ENCODE results near the gene SLC20A1.

SLC20A1 gene

DNA sequence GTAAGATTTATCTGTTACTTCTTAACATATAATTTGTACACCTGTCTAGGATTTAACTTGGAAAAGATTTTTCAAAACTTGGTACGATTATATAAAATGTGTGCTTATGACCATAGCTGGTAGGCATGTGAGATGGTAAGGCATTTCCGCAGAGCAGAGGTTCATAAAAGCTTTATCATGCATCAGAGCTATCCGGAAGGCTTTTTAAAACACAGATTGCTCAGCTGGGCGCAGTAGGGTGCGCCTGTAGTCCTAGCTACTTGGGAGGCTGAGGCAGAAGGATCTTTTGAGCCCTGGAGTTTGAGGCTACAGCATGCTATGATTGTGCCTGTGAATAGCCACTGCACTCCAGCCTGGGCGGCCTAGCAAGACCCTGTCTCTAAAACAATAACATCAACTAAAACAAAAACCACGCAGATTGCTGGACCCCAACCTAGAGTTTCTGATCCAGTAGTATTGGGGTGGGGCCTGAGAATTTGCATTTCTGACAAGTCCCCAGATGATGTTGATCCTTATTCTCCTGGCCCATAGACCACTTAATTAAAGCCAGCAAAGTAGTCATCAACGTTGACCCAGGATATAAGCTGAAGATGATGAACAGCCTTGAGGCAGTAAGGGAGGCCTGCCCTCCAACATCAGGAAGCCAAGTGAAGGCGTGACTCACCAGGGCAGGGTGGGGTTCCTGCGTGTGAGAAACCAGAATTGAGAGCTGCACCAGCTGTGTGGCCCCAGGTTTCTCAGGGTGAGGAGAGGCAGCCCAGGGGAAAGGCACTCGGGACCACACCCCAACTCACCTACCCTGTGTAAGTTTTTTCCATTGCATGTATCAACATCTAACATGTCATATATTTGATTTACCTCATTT is 21.6 kb upstream of the SLC20A1 start:
- H3K4me3 ChIP-seq (ENCODE audit: low read depth, low read length) = no peak overlapping the region

DNA sequence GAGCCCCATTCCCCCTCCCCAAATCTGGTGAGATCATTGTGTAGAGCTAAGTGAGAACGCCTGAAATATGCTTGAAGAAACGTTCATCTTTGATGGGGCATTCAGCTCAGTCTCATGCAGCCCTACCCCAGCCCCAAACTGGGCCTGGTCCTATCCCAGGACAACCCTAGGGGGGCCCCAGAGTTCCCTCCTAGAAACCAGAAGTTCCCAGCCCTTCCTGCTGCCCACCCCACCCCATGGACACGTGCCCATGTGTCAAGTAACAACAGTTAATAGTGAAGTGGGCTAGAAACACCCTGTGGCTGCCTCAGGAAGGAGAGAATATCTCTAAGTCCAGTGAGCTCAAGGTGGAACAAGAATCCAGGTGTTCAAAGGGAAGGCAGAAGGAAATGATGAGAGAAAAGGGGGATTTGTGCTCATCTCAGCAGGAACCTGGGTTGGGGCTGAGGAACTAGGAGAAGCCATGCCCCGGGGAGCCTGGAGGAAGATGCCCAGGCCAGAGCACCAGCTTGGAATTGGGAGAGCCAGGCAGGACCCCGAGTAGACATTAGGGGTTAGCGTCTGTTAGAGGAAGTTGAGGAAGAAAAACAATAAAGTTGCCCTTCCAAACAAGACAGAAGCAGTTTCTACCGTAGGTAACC is 20.1 kb upstream of the SLC20A1 start:
- no peak overlapping the region for H3K4me3 ChIP-seq (ENCODE audit: low read depth, low read length)

GRCh38 chr2:112626604-112627059 is 19.1 kb upstream of the SLC20A1 start:
- no peak overlapping the region for H3K4me3 ChIP-seq (ENCODE audit: low read depth, low read length)

DNA sequence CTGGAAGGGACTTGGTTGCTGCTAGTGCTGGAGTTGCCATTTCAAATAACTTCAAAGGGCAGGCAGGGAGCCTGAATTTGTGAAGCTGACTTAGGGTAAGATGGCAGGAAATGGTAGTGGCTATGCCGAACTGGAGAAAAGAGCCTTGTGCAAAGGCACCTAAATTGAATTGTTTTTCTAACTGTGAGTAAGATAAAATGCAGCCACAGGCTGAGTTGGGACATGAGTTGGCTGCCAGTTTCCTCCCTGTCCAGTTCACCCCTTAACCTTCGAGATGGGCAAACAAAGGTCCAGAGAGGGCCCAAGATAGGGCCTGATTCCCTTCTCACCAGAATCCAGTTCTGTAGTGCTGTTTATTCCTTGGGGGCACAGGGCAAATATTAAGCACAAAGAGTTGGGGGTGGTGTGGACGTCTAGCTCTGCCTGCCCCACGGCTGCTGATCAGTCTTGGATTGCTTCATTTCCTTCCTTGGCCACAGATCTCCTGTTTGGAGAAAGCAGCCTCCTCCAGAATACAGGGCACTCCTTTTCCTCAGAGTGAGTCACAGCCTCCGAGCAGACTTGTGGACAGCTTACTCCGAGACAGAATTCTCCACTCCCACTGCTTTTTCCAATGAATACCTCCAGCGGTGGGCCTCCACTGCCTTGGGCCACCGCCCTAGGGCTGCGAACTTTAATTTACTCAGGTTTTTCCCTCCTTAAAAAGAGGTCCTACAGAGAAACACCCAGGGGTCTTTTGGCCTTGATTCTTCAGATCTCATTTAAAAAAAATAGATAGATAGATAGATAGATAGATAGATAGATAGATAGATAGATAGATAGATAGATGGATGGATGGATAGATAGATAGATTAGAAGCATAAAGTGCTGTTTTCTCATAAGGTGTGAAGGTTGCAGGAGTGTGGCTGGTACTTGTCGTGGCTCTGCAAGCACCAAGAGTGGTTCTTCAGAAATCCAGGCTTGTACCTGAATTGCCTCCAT is 18.4 kb upstream of the SLC20A1 start:
- no peak overlapping the region for H3K4me3 ChIP-seq (ENCODE audit: low read depth, low read length)

GRCh38 chr2:112629224-112629623 is 16.5 kb upstream of the SLC20A1 start:
- H3K4me3 ChIP-seq (ENCODE audit: low read depth, low read length) = no peak overlapping the region

DNA sequence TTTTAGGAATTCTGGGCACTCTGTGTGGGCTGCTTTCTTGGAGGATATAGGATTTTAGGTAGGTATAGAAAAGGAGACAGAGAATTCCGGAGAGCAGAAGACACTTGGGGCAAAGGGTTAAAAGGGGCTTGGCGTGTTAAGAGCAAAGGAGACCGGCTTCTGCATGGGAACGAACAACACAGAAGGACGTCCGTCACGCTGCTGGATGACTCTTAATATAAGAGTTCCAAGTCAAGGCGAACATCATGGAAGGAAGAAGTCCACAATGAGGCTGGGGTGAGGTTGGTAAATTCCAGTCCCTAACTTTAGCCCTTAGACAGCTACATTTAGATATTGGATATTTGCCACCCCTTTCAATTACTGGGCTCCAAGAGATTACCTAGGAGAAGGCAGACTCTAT is 15.9 kb upstream of the SLC20A1 start:
- H3K4me3 ChIP-seq (ENCODE audit: low read depth, low read length) = no peak overlapping the region

DNA sequence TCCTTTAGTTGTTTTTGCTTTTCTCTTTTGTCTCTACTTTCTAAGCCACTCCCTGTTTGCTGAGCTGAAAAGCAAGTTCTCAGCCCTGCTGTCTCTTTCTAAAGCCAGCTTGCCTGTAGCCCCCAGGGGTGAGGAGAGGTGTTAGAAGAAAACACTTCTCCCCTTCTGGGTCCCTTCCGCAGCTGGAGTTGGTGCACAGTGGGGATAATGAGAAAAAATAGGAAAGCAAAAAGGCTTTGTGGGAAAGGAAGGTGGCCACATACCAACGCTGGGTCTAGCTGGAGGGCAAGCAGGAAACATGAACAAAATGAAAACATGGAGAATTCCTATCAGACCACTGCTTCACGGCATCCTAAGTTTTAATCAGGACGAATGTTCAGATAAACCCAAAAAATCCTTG is 15.5 kb upstream of the SLC20A1 start:
- no peak overlapping the region for H3K4me3 ChIP-seq (ENCODE audit: low read depth, low read length)

- no peak overlapping the region for H3K4me3 ChIP-seq (ENCODE audit: low read depth, low read length)
Measured at GRCh38 chr2:112633708-112634107, 12.0 kb upstream of the SLC20A1 start.

DNA sequence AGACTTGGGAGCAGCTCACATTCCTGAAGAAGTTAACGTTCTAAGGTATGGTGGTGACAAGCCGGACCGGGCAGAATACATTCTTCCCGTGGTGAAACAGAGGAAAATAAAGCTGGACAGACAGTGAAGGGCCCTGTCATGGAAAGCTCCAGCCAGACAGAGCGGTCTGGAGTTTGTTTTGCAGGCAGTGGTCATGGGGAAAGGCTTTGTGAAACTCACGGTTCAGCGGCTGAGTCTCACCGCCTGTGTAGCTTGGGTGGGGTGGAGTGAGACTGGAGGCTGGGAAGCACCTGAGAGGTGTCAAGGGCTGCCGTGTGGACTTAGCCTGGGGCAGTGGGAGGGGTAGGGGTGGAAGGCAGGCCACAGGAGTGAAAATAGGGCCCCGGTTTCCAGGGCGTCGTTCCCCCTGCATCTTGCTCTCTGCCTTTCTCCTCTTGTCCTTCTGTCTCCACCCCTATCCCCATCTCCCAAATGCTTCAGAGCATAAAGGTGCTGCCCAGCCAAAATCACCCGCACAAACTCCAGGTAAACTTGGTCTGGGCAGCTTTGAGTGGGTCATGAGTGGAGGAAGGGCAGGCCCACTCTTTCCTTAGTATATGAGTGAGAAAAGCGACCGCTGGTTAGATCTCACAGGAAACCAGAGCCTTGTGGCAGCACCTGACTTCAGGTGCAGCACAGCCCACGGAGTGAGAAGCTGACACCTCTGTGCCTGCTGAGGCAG is 11.4 kb upstream of the SLC20A1 start:
- no peak overlapping the region for H3K4me3 ChIP-seq (ENCODE audit: low read depth, low read length)

GRCh38 chr2:112634874-112635157 is 10.9 kb upstream of the SLC20A1 start:
- H3K4me3 ChIP-seq (ENCODE audit: low read depth, low read length) = no peak overlapping the region

DNA sequence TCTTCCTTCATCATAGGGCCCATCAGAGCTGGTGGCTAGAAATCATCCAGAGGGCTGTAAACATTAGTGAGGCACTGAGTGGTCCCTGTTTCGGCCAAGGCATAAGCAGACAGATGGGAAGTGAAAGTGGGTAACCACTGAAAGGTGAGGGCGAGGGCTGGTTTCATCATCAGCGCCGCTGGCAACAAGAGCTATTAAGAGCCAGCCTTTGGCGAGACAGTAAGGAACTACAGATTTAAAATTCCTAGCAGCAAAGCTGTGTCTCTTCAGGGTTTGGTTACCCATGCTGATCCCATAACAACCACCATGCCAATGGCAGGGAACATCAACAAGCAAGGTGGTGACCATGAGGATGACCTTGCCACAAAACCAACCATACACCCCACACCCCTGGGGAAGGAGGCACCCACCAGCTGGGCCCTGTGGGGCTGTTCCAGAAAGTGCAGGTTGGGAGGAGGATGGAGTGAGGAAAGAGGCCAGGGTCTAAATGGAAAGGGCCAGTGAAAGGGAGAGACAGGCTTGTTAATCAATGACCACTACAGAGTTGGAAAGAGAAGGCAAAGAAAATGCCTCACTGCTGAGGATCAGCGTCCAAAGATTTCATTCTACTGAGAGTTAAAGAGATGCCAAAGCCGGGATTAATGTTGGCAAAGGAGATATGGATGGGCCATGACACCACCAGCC is 9.0 kb upstream of the SLC20A1 start:
- no peak overlapping the region for H3K4me3 ChIP-seq (ENCODE audit: low read depth, low read length)

DNA sequence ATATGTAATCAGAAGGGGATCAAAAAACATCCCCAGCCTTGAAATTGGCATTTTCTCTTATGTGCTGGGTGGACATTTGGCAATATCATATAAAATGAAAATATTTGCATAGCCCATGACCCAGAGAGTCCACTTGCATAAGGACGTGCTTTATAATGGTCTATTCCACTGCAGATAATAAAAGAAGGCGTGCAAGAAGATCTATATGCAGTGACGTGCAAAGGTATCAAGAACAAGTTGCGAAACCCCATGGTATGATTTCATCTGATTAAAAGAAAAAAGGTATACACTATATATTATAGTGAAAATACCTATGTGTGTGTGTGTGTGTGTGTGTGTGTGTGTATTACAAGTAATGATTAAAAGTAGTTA is 8.5 kb upstream of the SLC20A1 start:
- H3K4me3 ChIP-seq (ENCODE audit: low read depth, low read length) = no peak overlapping the region

- no peak overlapping the region for H3K4me3 ChIP-seq (ENCODE audit: low read depth, low read length)
Measured at GRCh38 chr2:112639936-112640335, 5.8 kb upstream of the SLC20A1 start.

GRCh38 chr2:112640467-112640799 is 5.3 kb upstream of the SLC20A1 start:
- no peak overlapping the region for H3K4me3 ChIP-seq (ENCODE audit: low read depth, low read length)

GRCh38 chr2:112640800-112641675 is 4.7 kb upstream of the SLC20A1 start:
- H3K4me3 ChIP-seq (ENCODE audit: low read depth, low read length) = no peak overlapping the region

DNA sequence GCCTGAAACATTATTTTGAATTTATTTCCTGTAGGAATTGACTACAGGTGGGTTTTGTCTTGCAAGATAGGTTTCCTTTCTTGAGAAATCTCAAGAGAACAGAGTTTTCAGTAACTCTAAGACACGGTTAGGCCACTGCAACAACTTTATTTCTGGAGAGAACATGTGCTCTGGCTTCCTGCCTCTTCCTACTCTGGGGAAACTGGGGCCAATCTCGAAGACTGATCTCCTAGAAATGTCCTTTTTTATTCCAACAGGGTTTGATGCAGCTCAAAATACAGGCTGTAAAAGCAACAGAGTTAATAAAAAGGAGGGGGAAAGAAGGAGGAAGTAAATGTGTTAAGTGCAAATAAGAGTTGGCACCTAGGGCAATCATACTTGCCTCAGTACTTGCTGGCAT is 4.0 kb upstream of the SLC20A1 start:
- H3K4me3 ChIP-seq (ENCODE audit: low read depth, low read length) = no peak overlapping the region

GRCh38 chr2:112642561-112642960 is 3.2 kb upstream of the SLC20A1 start:
- H3K4me3 ChIP-seq (ENCODE audit: low read depth, low read length) = no peak overlapping the region

DNA sequence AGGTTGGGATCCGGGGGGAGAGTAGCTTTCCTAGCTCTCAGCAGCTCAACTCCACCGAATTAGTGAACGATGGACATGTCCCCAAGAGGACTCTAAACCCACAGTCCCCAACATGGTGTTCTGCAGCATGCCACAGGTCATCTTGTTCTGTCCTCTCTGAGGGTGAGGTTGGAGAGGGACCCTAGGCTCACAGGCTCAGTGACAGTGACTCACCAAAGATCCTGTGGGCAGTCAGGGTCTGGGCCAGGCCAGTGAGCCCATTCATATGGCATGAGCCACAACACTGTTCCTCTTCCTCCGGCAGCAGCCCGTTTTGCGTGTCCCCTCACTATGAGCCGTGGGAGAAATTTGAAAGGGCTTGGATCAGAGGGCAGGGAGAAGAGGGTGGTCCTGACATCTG is 2.8 kb upstream of the SLC20A1 start:
- H3K4me3 ChIP-seq (ENCODE audit: low read depth, low read length) = no peak overlapping the region

GRCh38 chr2:112643488-112643887 is 2.3 kb upstream of the SLC20A1 start:
- no peak overlapping the region for H3K4me3 ChIP-seq (ENCODE audit: low read depth, low read length)
